Brain microvascular endothelial cell (primary cell): ENCODE data around the gene KIAA0825.

ENCODE experiments used
- DNase-seq: peaks from one replicate; pipeline ENCODE4 v3.0.0-alpha.2; 2020
- H3K27ac ChIP-seq: fragments of 250-450 bp; sonication (Bioruptor Pico); 2 replicates; pipeline ENCODE4 v1.5.1; 2020; ENCODE audit warnings: mild to moderate bottlenecking, moderate library complexity
- H3K27me3 ChIP-seq: fragments of 250-450 bp; sonication (Bioruptor Pico); replicated peaks from 2 replicates; pipeline ENCODE4 v1.5.1; 2020; ENCODE audit warnings: mild to moderate bottlenecking
- H3K36me3 ChIP-seq: fragments of 250-450 bp; sonication (Bioruptor Pico); replicated peaks from 2 replicates; pipeline ENCODE4 v1.5.1; 2020; ENCODE audit warnings: mild to moderate bottlenecking
- H3K4me3 ChIP-seq: 2 replicates; pipeline ENCODE4 v1.5.1; 2011; ENCODE audit warnings: low read depth, mild to moderate bottlenecking, control low read depth, low read length, moderate library complexity
- in situ Hi-C: cut with HindIII; loops from 2 replicates; pipeline ENCODE4 v1.10.0; 2017; ENCODE audit warnings: low sequenced_read_pairs, low pct_ligation_motif_present
- TF ChIP-seq, protein P1 (sequence below): IDR thresholded peaks from 2 replicates; pipeline ENCODE4 v1.5.1; 2011; ENCODE audit warnings: low read depth, mild to moderate bottlenecking, moderate library complexity, low read length, control low read depth, inconsistent platforms; ENCODE audit errors: missing control alignments

Gene KIAA0825

DNA sequence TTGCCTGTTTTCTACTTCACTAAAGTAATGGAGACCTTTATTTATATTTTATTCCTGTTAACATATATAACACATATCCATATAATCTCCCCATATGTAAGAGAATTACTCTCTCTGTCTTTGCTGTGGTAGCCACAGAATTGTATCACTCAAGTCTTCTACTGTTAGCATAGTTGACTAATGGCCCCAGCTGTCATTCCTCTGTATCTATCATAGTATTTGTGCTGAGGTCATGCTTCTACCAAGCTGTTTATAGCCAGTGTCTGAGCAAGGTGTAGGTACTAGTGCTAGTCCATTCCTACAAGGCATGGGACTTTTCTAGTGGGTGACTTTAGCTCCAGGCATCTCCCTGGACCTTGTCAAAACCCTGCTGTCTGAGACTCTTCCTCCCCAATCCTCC, 244.1 kb downstream of the KIAA0825 start:
- no peaks in the 10 kb centered on the region for H3K27me3 ChIP-seq
- no peaks in the 10 kb centered on the region for H3K36me3 ChIP-seq
- in situ Hi-C loops: no loop called here
- DNase-seq: no peak
- TF ChIP-seq, protein P1, sequence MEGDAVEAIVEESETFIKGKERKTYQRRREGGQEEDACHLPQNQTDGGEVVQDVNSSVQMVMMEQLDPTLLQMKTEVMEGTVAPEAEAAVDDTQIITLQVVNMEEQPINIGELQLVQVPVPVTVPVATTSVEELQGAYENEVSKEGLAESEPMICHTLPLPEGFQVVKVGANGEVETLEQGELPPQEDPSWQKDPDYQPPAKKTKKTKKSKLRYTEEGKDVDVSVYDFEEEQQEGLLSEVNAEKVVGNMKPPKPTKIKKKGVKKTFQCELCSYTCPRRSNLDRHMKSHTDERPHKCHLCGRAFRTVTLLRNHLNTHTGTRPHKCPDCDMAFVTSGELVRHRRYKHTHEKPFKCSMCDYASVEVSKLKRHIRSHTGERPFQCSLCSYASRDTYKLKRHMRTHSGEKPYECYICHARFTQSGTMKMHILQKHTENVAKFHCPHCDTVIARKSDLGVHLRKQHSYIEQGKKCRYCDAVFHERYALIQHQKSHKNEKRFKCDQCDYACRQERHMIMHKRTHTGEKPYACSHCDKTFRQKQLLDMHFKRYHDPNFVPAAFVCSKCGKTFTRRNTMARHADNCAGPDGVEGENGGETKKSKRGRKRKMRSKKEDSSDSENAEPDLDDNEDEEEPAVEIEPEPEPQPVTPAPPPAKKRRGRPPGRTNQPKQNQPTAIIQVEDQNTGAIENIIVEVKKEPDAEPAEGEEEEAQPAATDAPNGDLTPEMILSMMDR: no peak
- H3K4me3 ChIP-seq: no peak overlapping the region
- H3K27ac ChIP-seq: no peak overlapping the region

DNA sequence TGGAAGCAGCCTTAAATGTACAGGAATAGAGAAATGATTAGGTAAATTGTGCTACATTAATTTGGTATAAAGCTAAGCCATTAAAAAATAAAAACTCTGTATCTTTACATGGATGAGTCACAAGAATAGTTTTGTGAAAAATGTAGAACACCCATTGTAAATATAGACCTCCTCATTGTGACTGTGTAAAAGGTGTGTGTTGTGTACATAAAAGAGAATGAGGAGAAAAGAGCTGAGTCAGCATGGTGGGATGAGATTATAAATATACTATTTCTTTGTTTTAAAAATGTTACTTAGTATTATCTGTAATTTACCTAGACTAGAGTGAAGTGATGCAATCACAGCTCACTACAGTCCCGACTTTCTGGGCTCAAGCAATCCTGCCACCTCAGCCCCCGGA, 250.5 kb downstream of the KIAA0825 start:
- no peaks in the 10 kb centered on the region for H3K36me3 ChIP-seq
- in situ Hi-C loops: no loop called here
- no peaks in the 10 kb centered on the region for H3K27me3 ChIP-seq
- TF ChIP-seq, protein P1: no peak
- no peak overlapping the region for H3K27ac ChIP-seq
- no peak for DNase-seq
- no peak overlapping the region for H3K4me3 ChIP-seq

DNA sequence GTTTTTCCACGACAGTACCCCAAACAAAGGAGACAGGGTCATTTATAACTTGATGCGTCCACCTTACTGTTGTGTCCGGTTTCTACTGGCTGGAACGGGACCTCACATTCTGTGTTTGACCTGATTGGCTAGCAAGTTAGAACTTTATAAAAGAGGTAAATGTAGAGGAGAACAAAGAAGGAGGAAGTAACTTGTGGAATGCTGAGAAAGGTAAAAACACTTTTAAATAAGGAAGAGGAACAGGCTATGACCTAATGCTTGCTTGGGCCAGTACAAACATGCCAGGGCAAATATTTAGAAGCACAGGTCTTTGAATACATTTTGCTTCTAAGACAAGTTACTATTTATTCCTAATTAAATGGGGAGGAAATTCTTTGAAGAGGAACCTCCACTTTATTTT, 251.6 kb downstream of the KIAA0825 start:
- no peaks in the 10 kb centered on the region for H3K27me3 ChIP-seq
- no peaks in the 10 kb centered on the region for H3K36me3 ChIP-seq
- DNase-seq: no peak
- H3K27ac ChIP-seq: no peak overlapping the region
- H3K4me3 ChIP-seq: no peak overlapping the region
- in situ Hi-C loops: no loop called here
- TF ChIP-seq, protein P1: no peak

DNA sequence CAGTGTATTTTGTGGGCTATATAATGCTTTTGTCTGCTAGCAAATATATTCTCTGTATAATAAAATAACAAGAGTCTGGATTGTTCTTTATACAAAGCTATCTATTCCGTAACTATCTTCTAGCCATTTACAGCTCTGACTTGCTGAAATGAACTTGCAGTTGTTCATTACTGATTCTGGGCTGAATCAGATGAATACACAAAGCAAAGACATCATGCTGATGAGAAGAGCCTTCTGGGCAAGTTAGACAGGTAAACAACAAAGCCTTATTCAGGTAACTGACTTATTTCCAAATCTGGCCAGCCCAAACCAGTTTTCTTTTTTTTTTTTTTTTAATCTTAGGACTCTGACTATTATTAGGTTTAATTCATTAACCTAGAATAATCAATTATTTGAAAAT, 255.5 kb downstream of the KIAA0825 start:
- H3K27me3 ChIP-seq: no peaks in the 10 kb centered on the region
- DNase-seq: no peak
- in situ Hi-C loops: no loop called here
- TF ChIP-seq, protein P1: no peak
- H3K36me3 ChIP-seq: no peaks in the 10 kb centered on the region
- H3K27ac ChIP-seq: no peak overlapping the region
- H3K4me3 ChIP-seq: no peak overlapping the region

DNA sequence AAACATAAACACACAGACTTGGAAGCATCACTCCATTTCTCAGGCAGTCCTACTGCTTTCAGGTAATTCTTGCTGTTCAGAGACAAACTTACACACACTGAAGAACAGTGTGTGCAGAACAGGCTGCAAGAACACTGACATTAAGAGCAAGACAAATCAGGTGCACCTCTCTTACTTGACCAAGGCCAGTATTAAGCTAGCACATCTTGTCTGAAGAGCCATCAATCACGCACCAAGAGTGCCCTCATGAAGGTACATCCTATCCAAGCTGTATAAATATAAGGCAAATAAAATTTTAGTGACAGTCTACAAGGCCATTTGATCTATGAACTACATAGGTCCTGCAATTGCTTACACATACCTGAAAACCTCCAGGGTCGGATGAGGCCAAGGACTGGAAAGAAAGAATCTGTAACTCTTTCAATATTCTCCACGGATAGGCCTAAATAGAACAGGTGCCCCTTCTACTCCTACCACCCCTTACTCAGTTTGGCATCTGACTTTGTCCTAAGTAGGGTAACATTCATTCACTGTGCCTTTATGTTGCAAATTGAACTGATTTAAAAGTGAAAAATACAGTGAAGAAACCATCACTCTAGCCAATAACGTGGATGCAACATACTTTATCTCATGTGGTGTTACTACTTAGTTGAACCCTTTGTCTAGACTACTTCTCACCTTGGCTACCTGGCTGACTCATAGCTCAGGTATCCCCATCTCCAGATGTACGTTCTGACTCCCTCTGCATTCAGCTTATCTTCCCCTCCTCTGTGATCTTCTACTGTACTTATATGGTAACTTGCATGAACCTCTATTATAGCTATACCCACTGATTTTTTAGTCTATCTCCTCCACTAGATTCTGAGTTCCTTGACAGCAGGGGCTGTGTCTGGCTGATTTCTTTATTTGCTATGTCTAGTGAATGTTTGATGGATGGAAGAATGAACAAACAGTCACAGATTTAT, 256.3 kb downstream of the KIAA0825 start:
- Histone ChIP-seq H3K27me3 (no peaks in the 10 kb centered on the region), H3K36me3 (no peaks in the 10 kb centered on the region), H3K27ac (no peak overlapping the region), H3K4me3 (no peak overlapping the region)
- DNase-seq: no peak
- TF ChIP-seq, protein P1: no peak
- in situ Hi-C loops: no loop called here
